Spleen (tissue), 11 donors: ENCODE results near the gene AKR1B1. TPM values are rescaled to one million over a fixed set of nuclear protein-coding genes. Genes with fewer than 3 reads are reported as not detected.

Experiments
- DNase-seq: peaks from one replicate; pipeline ENCODE4 v3.0.0-alpha.2; 2020
- H3K27ac ChIP-seq, 8 donors: fragments of 200-600 bp; sonication (generic) in 7 of 8; 1 replicate in 4 of 8; 2 replicates in 4 of 8; pipeline versions ENCODE4 v1.5.0 to v1.8.0; 2016 to 2021; ENCODE audit warnings: inconsistent platforms in 4 of 8, mild to moderate bottlenecking in 4 of 8, moderate library complexity in 1 of 8
- H3K27me3 ChIP-seq, 7 donors: fragments of 200-600 bp; sonication (generic) in 6 of 7; replicated peaks in 1 of 7; 1 replicate in 4 of 7; 2 replicates in 3 of 7; pipeline versions ENCODE4 v1.5.0 to v1.8.0; 2016 to 2021; ENCODE audit warnings: inconsistent platforms in 3 of 7, mild to moderate bottlenecking in 1 of 7
- H3K36me3 ChIP-seq, 6 donors: fragments of 200-600 bp; sonication (generic) in 5 of 6; 1 replicate in 4 of 6; 2 replicates in 2 of 6; pipeline versions ENCODE4 v1.5.0 to v1.8.0; 2016 to 2021; ENCODE audit warnings: inconsistent platforms in 2 of 6
- H3K4me1 ChIP-seq, 6 donors: fragments of 200-600 bp; sonication (generic) in 5 of 6; 1 replicate in 3 of 6; 2 replicates in 3 of 6; pipeline versions ENCODE4 v1.5.0 to v1.8.0; 2016 to 2021; ENCODE audit warnings: inconsistent platforms in 3 of 6
- H3K4me3 ChIP-seq, 8 donors: fragments of 200-600 bp; sonication (generic) in 7 of 8; 1 replicate in 4 of 8; 2 replicates in 4 of 8; pipeline versions ENCODE4 v1.5.0 to v1.8.0; 2016 to 2021; ENCODE audit warnings: inconsistent platforms in 4 of 8, mild to moderate bottlenecking in 4 of 8, moderate library complexity in 2 of 8
- H3K9me3 ChIP-seq, 8 donors: fragments of 200-600 bp; sonication (generic) in 7 of 8; 1 replicate in 4 of 8; 2 replicates in 4 of 8; pipeline versions ENCODE4 v1.5.0 to v1.8.0; 2016 to 2021; ENCODE audit warnings: inconsistent platforms in 4 of 8
- CTCF ChIP-seq, 11 experiments: fragments of 200-600 bp in 7 of 11; fragments of 450-650 bp in 4 of 11; sonication (generic) in 4 of 11; IDR thresholded peaks in 8 of 11; conservative IDR thresholded peaks in 3 of 11; 1 replicate in 7 of 11; 2 replicates in 4 of 11; pipeline versions ENCODE4 v1.4.0 to v1.8.0; 2016 to 2021; ENCODE audit warnings: antibody characterized with exemption in 11 of 11, inconsistent platforms in 4 of 11, mild to moderate bottlenecking in 1 of 11
- POLR2A ChIP-seq, 3 donors: fragments of 450-650 bp; IDR thresholded peaks; one replicate each; pipeline ENCODE4 v1.5.1; 2017; ENCODE audit warnings: antibody characterized with exemption in 3 of 3, mild to moderate bottlenecking in 1 of 3
- POLR2AphosphoS5 ChIP-seq, 3 donors: sonication (generic); formaldehyde crosslinking; IDR thresholded peaks; one replicate each; pipeline ENCODE4 v1.5.1; 2017; ENCODE audit warnings: antibody characterized with exemption in 3 of 3
- WGBS, 5 donors: extraction: QIAGEN DNeasy Blood & Tissue Kit in 3 of 5; methylation state at CpG; one replicate each; pipeline versions ENCODE4 v1.1.5 to v1.1.7; 2013 to 2018; 5-methylcytosine and 5-hydroxymethylcytosine counted together
- intact Hi-C: fragments of 100-400 bp; cut with DNase I; formaldehyde crosslinking; loops from one replicate; pipeline ENCODE4 v1.15.0; 2023; ENCODE audit warnings: low total_unique reads
- polyA plus RNA-seq, 3 donors: library from polyadenylated mRNA; stranded (reverse); fragments of 200-250 nt; gene quantifications; one replicate each; pipeline ENCODE4 v1.2.1, GENCODE V29; 2013
- total RNA-seq, 7 donors: library from RNA; depleted of rRNA in 3 of 7; stranded (reverse); fragments of >200 nt in 3 of 7; fragmentation: NEBNext Ultra II Directional in 4 of 7; extraction: Animal tissue kit (Norgen Biotek cat#: 25700) in 4 of 7; gene quantifications; one replicate each; pipeline versions ENCODE4 v1.1.0 to v1.2.1, GENCODE V29; 2016 to 2021
- donor health status: healthy with polysubstance abuse.
- donor health status: DM: no; HTN: no; CAD: no; lungs with moderate emphysema.
- donor health status: DM: no; HTN: no; CAD: no.
- donor health status: Bipolar disorder and iron deficiency.
- donor health status: healthy.
- donor health status: DM: no; HTN: no; CAD: no.
- donor health status: DM: yes; HTN: yes; CAD: no.

Gene AKR1B1
- total and polyA plus RNA-seq, 10 donors: 53.7 to 112 (median 68.3) TPM

- H3K27ac ChIP-seq: no peak overlapping the region
Observed at GRCh38 chr7:134502463-134503371, 43.8 kb upstream of the AKR1B1 start.

GRCh38 chr7:134500982-134501381 lies 42.1 kb upstream of the AKR1B1 start:
- Histone ChIP-seq H3K27ac (no peak overlapping the region), H3K4me3 (no peak overlapping the region), H3K36me3 (no peaks in the 10 kb centered on the region), H3K9me3 (no peaks in the 10 kb centered on the region), H3K4me1 (no peaks in the 10 kb centered on the region), H3K27me3 (no peaks in the 10 kb centered on the region)
- no peak for DNase-seq
- TF ChIP-seq POLR2AphosphoS5 (IDR thresholded peaks at IDR 0.05): no peak
- WGBS, 5 donors: 66 to 78% (median 69%) methylated on average over 5 of the region's 5 CpGs
- intact Hi-C loops: no loop called here

More at GRCh38 chr7:134502463-134503371, 43.8 kb upstream of the AKR1B1 start:
- Histone ChIP-seq H3K4me1 (no peaks in the 10 kb centered on the region), H3K27me3 (no peaks in the 10 kb centered on the region), H3K4me3 (no peak overlapping the region), H3K36me3 (no peaks in the 10 kb centered on the region), H3K9me3 (no peaks in the 10 kb centered on the region)
- DNase-seq: no peak
- intact Hi-C loops: no loop called here
- no peak for TF ChIP-seq CTCF (IDR thresholded peaks at IDR 0.05 in 8 of 11, conservative IDR thresholded peaks at IDR 0.05 in 3 of 11)
- 59 to 78% (median 65%) methylated on average over 3 of the region's 3 CpGs for WGBS, 5 donors

- intact Hi-C loops: no loop called here
- Histone ChIP-seq H3K27me3 (no peaks in the 10 kb centered on the region), H3K27ac (no peak overlapping the region), H3K4me3 (no peak overlapping the region), H3K9me3 (no peaks in the 10 kb centered on the region), H3K4me1 (no peaks in the 10 kb centered on the region), H3K36me3 (no peaks in the 10 kb centered on the region)
- DNase-seq: no peak
- WGBS, 5 donors: 71 to 90% (median 81%) methylated on average over 2 of the region's 2 CpGs
- TF ChIP-seq POLR2A (IDR thresholded peaks at IDR 0.05): no peak
- TF ChIP-seq POLR2AphosphoS5 (IDR thresholded peaks at IDR 0.05): no peak
- no peak for TF ChIP-seq CTCF (IDR thresholded peaks at IDR 0.05 in 8 of 11, conservative IDR thresholded peaks at IDR 0.05 in 3 of 11)
Observed at GRCh38 chr7:134500406-134500805, 41.5 kb upstream of the AKR1B1 start.

GRCh38 chr7:134495546-134495945 lies 36.6 kb upstream of the AKR1B1 start:
- no peaks in the 10 kb centered on the region for H3K36me3 ChIP-seq
- no peak overlapping the region for H3K4me3 ChIP-seq
- no peak for DNase-seq
- WGBS, 5 donors: 84 to 96% (median 89%) methylated on average over 1 of the region's 1 CpG
- no peaks in the 10 kb centered on the region for H3K27me3 ChIP-seq
- TF ChIP-seq POLR2AphosphoS5 (IDR thresholded peaks at IDR 0.05) (no peak), CTCF (IDR thresholded peaks at IDR 0.05 in 8 of 11, conservative IDR thresholded peaks at IDR 0.05 in 3 of 11) (no peak), POLR2A (IDR thresholded peaks at IDR 0.05) (no peak)
- intact Hi-C loops: no loop called here
- no peak overlapping the region for H3K27ac ChIP-seq
- no peaks in the 10 kb centered on the region for H3K4me1 ChIP-seq
- no peaks in the 10 kb centered on the region for H3K9me3 ChIP-seq
